ENCODE measurements around the gene NFX1. TPM values are rescaled to one million over a fixed set of nuclear protein-coding genes. Genes with fewer than 3 reads are reported as not detected.

The NFX1 gene
- total RNA-seq, 1 donor from 2014 or later: 14.2 TPM

GRCh38 chr9:33414268-33414667 is 124.0 kb downstream of the NFX1 start:
- intact Hi-C loops (cut with DNase I): no loop called here
- no peaks in the 10 kb centered on the region for H3K36me3 ChIP-seq
- H3K27me3 ChIP-seq: no peaks in the 10 kb centered on the region
- no peak overlapping the region for H3K27ac ChIP-seq
- no peak for TF ChIP-seq CTCF (IDR thresholded peaks at IDR 0.05)
- H3K9me3 ChIP-seq: no peaks in the 10 kb centered on the region
- H3K4me1 ChIP-seq: no peaks in the 10 kb centered on the region
- DNase-seq (ENCODE audit: low spot score in 2 of 2): no peak
- no peak overlapping the region for H3K4me3 ChIP-seq

GRCh38 chr9:33414889-33415500 is 124.7 kb downstream of the NFX1 start:
- no peaks in the 10 kb centered on the region for H3K9me3 ChIP-seq
- no peak for DNase-seq (ENCODE audit: low spot score in 2 of 2)
- H3K36me3 ChIP-seq: no peaks in the 10 kb centered on the region
- intact Hi-C loops (cut with DNase I): loop anchor here (1.0 kb wide), 1 partner anchor 40 kb away; no protein-coding TSS in a partner anchor
- no peaks in the 10 kb centered on the region for H3K27me3 ChIP-seq
- no peak overlapping the region for H3K4me3 ChIP-seq
- no peak for TF ChIP-seq CTCF (IDR thresholded peaks at IDR 0.05)
- no peak overlapping the region for H3K27ac ChIP-seq
- H3K4me1 ChIP-seq: no peaks in the 10 kb centered on the region

DNA sequence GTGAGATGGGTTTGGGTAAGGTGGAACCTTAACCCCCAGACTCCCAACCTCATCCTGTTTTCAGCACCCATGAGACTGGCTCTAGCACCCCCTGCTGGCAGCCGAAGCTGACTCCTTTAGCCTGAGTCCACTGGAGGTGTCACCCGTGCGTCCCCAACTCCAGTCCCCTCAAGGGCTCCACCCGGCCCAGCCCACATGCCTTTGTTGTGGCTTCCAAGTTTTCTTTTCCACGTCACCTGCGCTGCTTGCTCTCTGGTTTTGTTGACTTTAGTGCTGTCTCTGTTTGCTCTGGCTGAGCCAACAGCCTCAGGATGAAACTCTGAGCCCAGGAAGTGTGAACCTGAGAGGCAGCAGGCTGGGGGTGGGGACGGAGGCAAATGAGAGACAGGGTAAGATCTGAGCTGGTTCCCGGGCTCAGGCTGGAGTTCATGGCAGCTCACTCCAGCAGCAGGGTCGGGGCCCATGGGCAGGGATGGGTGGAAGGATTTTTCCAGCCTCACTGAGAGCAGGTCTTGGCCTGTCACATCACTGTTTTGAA is 125.3 kb downstream of the NFX1 start:
- no peaks in the 10 kb centered on the region for H3K4me1 ChIP-seq
- intact Hi-C loops (cut with DNase I): loop anchor here (1.0 kb wide), 1 partner anchor 40 kb away; no protein-coding TSS in a partner anchor
- TF ChIP-seq CTCF (IDR thresholded peaks at IDR 0.05): peak; percentile 48 to 76 (median 70)
- H3K27ac ChIP-seq: no peak overlapping the region
- no peaks in the 10 kb centered on the region for H3K36me3 ChIP-seq
- H3K4me3 ChIP-seq: no peak overlapping the region
- DNase-seq (ENCODE audit: low spot score in 2 of 2): peak in 1 of 2 donors; percentile 82
- H3K9me3 ChIP-seq: no peaks in the 10 kb centered on the region
- no peaks in the 10 kb centered on the region for H3K27me3 ChIP-seq

- TF ChIP-seq CTCF (IDR thresholded peaks at IDR 0.05): no peak
- Histone ChIP-seq H3K27me3 (no peaks in the 10 kb centered on the region), H3K4me1 (no peaks in the 10 kb centered on the region), H3K9me3 (no peaks in the 10 kb centered on the region), H3K4me3 (no peak overlapping the region), H3K27ac (no peak overlapping the region), H3K36me3 (no peaks in the 10 kb centered on the region)
- intact Hi-C loops (cut with DNase I): no loop called here
- DNase-seq (ENCODE audit: low spot score in 2 of 2): no peak
Measured at GRCh38 chr9:33416996-33417395, 126.7 kb downstream of the NFX1 start.

DNA sequence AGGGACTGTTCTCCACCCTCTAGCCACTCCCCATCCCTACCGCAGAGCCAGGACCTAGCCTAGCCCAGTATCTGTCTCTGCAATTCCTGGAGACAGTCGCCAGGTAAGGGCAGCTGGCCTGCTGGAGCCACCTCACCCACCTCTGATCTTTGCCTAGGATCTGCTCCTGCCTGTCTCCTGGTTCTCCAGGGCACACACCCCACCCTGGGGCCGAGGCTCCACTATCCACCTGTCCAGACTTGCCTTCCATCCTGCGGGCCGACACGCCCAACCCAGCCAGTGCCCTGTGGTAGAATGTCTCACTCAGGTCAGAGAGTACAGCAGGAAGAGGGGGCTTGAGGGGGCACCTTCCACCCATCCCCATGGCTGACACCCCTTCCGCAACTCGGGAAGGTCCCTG is 127.8 kb downstream of the NFX1 start:
- Histone ChIP-seq H3K9me3 (no peaks in the 10 kb centered on the region), H3K36me3 (no peaks in the 10 kb centered on the region), H3K4me1 (no peaks in the 10 kb centered on the region), H3K27ac (no peak overlapping the region), H3K4me3 (no peak overlapping the region), H3K27me3 (no peaks in the 10 kb centered on the region)
- no peak for TF ChIP-seq CTCF (IDR thresholded peaks at IDR 0.05)
- intact Hi-C loops (cut with DNase I): no loop called here
- no peak for DNase-seq (ENCODE audit: low spot score in 2 of 2)

Data from ascending aorta (tissue), 2 donors.